A549 (cell line): ENCODE results near the gene ZNF574. TPM values are rescaled to one million over a fixed set of nuclear protein-coding genes. Genes with fewer than 3 reads are reported as not detected.

Source experiments
- ATAC-seq, 2 experiments: fragments of 200-7000 bp in 1 of 2; fragments of >200 bp in 1 of 2; cut with Nextera tagmentation in 1 of 2; cut with Tn5 transposase in 1 of 2; 3 replicates each; pipeline versions ENCODE4 v1.8.0 to v1.9.1; 2018 to 2020; ENCODE audit warnings: mild to moderate bottlenecking in 1 of 2, moderate library complexity in 1 of 2
- CTCF ChIA-PET: fragments of 300-600 bp; sonication (Branson Sonifier 250); formaldehyde crosslinking; extraction: SDS; loops from one replicate; lab custom pipeline; 2021; ENCODE audit warnings: antibody characterized with exemption, inconsistent platforms; lab: Yijun Ruan, JAX
- POLR2A ChIA-PET: fragments of 350-600 bp; formaldehyde crosslinking; extraction: SDS; loops from one replicate; lab custom pipeline; 2021; ENCODE audit warnings: antibody characterized with exemption, inconsistent platforms; lab: Yijun Ruan, JAX
- DNase-seq, 2 experiments: peaks; one replicate each; pipeline versions ENCODE4 v3.0.0 to v3.0.0-alpha.2; 2011 to 2016; ENCODE audit warnings: low read depth in 1 of 2, low spot score in 1 of 2
- FAIRE-seq: peaks from 2 replicates; lab custom pipeline; 2011; peaks lifted over from hg19 to GRCh38; lab: Jason Lieb, UNC
- H3K27ac ChIP-seq, 2 experiments: fragments of >200 bp; sonication (Bioruptor Twin); formaldehyde crosslinking; 3 replicates each; pipeline ENCODE4 v1.5.1; 2016 to 2017
- H3K4me1 ChIP-seq: fragments of >200 bp; sonication (Bioruptor Twin); formaldehyde crosslinking; 3 replicates; pipeline ENCODE4 v1.6.1; 2016
- H3K4me2 ChIP-seq: fragments of >200 bp; sonication (Bioruptor Twin); formaldehyde crosslinking; 3 replicates; pipeline ENCODE4 v1.6.1; 2016
- H3K4me3 ChIP-seq: fragments of >200 bp; sonication (Bioruptor Twin); formaldehyde crosslinking; 3 replicates; pipeline ENCODE4 v1.5.1; 2016
- H3K9me3 ChIP-seq: fragments of >200 bp; sonication (Bioruptor Twin); formaldehyde crosslinking; 3 replicates; pipeline ENCODE4 v1.6.1; 2016
- CBX8 ChIP-seq: fragments of 200-600 bp; sonication (generic); IDR thresholded peaks from 2 replicates; pipeline ENCODE4 v1.6.1; 2016
- CEBPB ChIP-seq, 2 experiments: fragments of >200 bp in 1 of 2; sonication (Bioruptor Twin) in 1 of 2; formaldehyde crosslinking in 1 of 2; IDR thresholded peaks; 2 replicates each; pipeline ENCODE4 v1.6.1; 2012 to 2016
- CHD2 ChIP-seq: fragments of 150-350 bp; IDR thresholded peaks from 2 replicates; pipeline ENCODE4 v1.6.1; 2014; ENCODE audit warnings: low read length; ENCODE audit not compliant: partially characterized antibody
- CHD4 ChIP-seq: fragments of 200-600 bp; sonication (generic); IDR thresholded peaks from 2 replicates; pipeline ENCODE4 v1.6.1; 2016; ENCODE audit warnings: antibody characterized with exemption, mild to moderate bottlenecking, borderline replicate concordance
- E2F6 ChIP-seq: IDR thresholded peaks from 2 replicates; pipeline ENCODE4 v1.6.1; 2012; ENCODE audit warnings: low read depth, borderline replicate concordance
- EHMT2 ChIP-seq: fragments of 200-600 bp; sonication (generic); IDR thresholded peaks from 2 replicates; pipeline ENCODE4 v1.6.1; 2016; ENCODE audit warnings: antibody characterized with exemption, low read depth, mild to moderate bottlenecking, moderate library complexity
- EP300 ChIP-seq, 2 experiments: fragments of >200 bp; sonication (Bioruptor Twin); formaldehyde crosslinking; IDR thresholded peaks; 2 replicates in 1 of 2; 3 replicates in 1 of 2; pipeline ENCODE4 v1.6.1; 2016 to 2017
- ESRRA ChIP-seq: fragments of 150-350 bp; IDR thresholded peaks from 2 replicates; pipeline ENCODE4 v1.6.1; 2014; ENCODE audit warnings: mild to moderate bottlenecking, low read length, borderline replicate concordance
- FOXS1 ChIP-seq: fragments of 250-450 bp; sonication (Bioruptor Pico); IDR thresholded peaks from 2 replicates; pipeline ENCODE4 v1.5.0; 2020; ENCODE audit warnings: mild to moderate bottlenecking, moderate library complexity
- GATA3 ChIP-seq: IDR thresholded peaks from 2 replicates; pipeline ENCODE4 v1.6.1; 2012; ENCODE audit warnings: borderline replicate concordance
- HDAC2 ChIP-seq: fragments of 200-600 bp; sonication (generic); IDR thresholded peaks from 2 replicates; pipeline ENCODE4 v1.6.1; 2016
- HES2 ChIP-seq: fragments of >200 bp; sonication (Bioruptor Twin); formaldehyde crosslinking; IDR thresholded peaks from 2 replicates; pipeline ENCODE4 v1.6.1; 2016
- KDM1A ChIP-seq: fragments of 200-600 bp; sonication (generic); IDR thresholded peaks from 2 replicates; pipeline ENCODE4 v1.6.1; 2016; ENCODE audit warnings: low read depth, mild to moderate bottlenecking
- MYC ChIP-seq: IDR thresholded peaks from 2 replicates; pipeline ENCODE4 v1.6.1; 2012; ENCODE audit warnings: mild to moderate bottlenecking, inconsistent platforms, low read length, improper control_type of control experiment, borderline replicate concordance
- NFE2L2 ChIP-seq: fragments of 150-350 bp; conservative IDR thresholded peaks from 2 replicates; pipeline ENCODE4 v1.6.1; 2014; ENCODE audit warnings: low read length
- PHF8 ChIP-seq: fragments of 200-600 bp; sonication (generic); IDR thresholded peaks from 2 replicates; pipeline ENCODE4 v1.6.1; 2016; ENCODE audit warnings: low read depth, mild to moderate bottlenecking, antibody characterized with exemption, moderate library complexity, borderline replicate concordance
- POLR2A ChIP-seq: IDR thresholded peaks from 2 replicates; pipeline ENCODE4 v1.6.1; 2012; ENCODE audit warnings: mild to moderate bottlenecking, low read length
- POLR2AphosphoS2 ChIP-seq: conservative IDR thresholded peaks from 2 replicates; pipeline ENCODE4 v1.6.1; 2012; ENCODE audit warnings: low read length, improper control_type of control experiment, inconsistent platforms
- RAD21 ChIP-seq, 2 experiments: fragments of >200 bp in 1 of 2; sonication (Bioruptor Twin) in 1 of 2; formaldehyde crosslinking in 1 of 2; IDR thresholded peaks in 1 of 2; conservative IDR thresholded peaks in 1 of 2; 2 replicates in 1 of 2; 3 replicates in 1 of 2; pipeline ENCODE4 v1.6.1; 2012 to 2018; ENCODE audit warnings: inconsistent platforms in 1 of 2
- RARB ChIP-seq: fragments of 250-450 bp; sonication (Bioruptor Pico); IDR thresholded peaks from 2 replicates; pipeline ENCODE4 v1.8.0; 2021; ENCODE audit warnings: mild to moderate bottlenecking, moderate library complexity
- RCOR1 ChIP-seq: fragments of 150-350 bp; IDR thresholded peaks from 2 replicates; pipeline ENCODE4 v1.6.1; 2014; ENCODE audit warnings: antibody characterized with exemption, low read length, low read depth
- REST ChIP-seq: fragments of 200-600 bp; sonication (generic); IDR thresholded peaks from 2 replicates; pipeline ENCODE4 v1.6.1; 2016; ENCODE audit warnings: antibody characterized with exemption, mild to moderate bottlenecking, moderate library complexity
- SMC3 ChIP-seq: fragments of >200 bp; sonication (Bioruptor Twin); formaldehyde crosslinking; IDR thresholded peaks from 3 replicates; pipeline ENCODE4 v1.6.1; 2018; ENCODE audit warnings: inconsistent platforms
- TP53 ChIP-seq: fragments of 250-450 bp; sonication (Bioruptor Pico); IDR thresholded peaks from 2 replicates; pipeline ENCODE4 v1.5.0; 2021; ENCODE audit warnings: mild to moderate bottlenecking, moderate library complexity
- USF2 ChIP-seq: fragments of 450-650 bp; IDR thresholded peaks from 2 replicates; pipeline ENCODE4 v1.6.1; 2014; ENCODE audit warnings: antibody characterized with exemption
- ZFP36 ChIP-seq: fragments of 450-650 bp; IDR thresholded peaks from 2 replicates; pipeline ENCODE4 v1.6.1; 2014; ENCODE audit warnings: borderline replicate concordance; ENCODE audit not compliant: partially characterized antibody
- ZSCAN20 ChIP-seq: fragments of 250-450 bp; sonication (Bioruptor Pico); IDR thresholded peaks from 2 replicates; pipeline ENCODE4 v1.8.0; 2022; ENCODE audit warnings: mild to moderate bottlenecking, moderate library complexity
- WGBS: methylation state at CpG from one replicate; pipeline ENCODE4 v1.1.6; 2017; ENCODE audit errors: missing lambda C conversion rate; 5-methylcytosine and 5-hydroxymethylcytosine counted together
- polyA plus RNA-seq, 4 experiments: library from polyadenylated mRNA; depleted of rRNA in 3 of 4; stranded (reverse); fragments of >200 nt; fragmentation: RNase III in 1 of 4; extraction: RNeasy Plus Mini Kit Qiagen cat#74134 plus additional on column Dnase treatment in 1 of 4; gene quantifications; 2 replicates in 3 of 4; 3 replicates in 1 of 4; pipeline ENCODE4 v1.2.3, GENCODE V29; 2011 to 2017

The ZNF574 gene
- polyA plus RNA-seq, 2 of the 4 experiments (the other 2 are of a cell fraction) = 11.3 to 21.8 TPM

GRCh38 chr19:42111384-42111783 is 35.4 kb downstream of the ZNF574 start:
- no peak for FAIRE-seq
- POLR2A ChIA-PET = no interaction called here
- no peaks in the 10 kb centered on the region for H3K9me3 ChIP-seq
- TF ChIP-seq POLR2AphosphoS2 = no peak
- TF ChIP-seq, all 56 proteins: peak for 0
- peak overlapping the region in 1 of 2 experiments; percentile 75; a peak in 3 of 6 replicates for H3K27ac ChIP-seq
- no peak overlapping the region for H3K4me3 ChIP-seq
- DNase-seq (no peak), ATAC-seq (no peak)
- H3K4me2 ChIP-seq = no peak overlapping the region
- 80% methylated on average over 1 of the region's 1 CpG for WGBS
- CTCF ChIA-PET = interaction anchor here (0.5 to 32.8 kb wide), 16 partner anchors 7 to 469 kb away, joined by 3 to 678 read pairs (median 24); partner anchors contain the start of genes GSK3A and POU2F2
- H3K4me1 ChIP-seq = peaks cover 28% of the 10 kb centered on the region

GRCh38 chr19:42111811-42112210 is 35.8 kb downstream of the ZNF574 start:
- POLR2A ChIA-PET = interaction anchor here (0.5 kb wide), 1 partner anchor 230 kb away, joined by 6 read pairs; no protein-coding TSS in a partner anchor

GRCh38 chr19:42113641-42114348 is 37.8 kb downstream of the ZNF574 start:
- 28% methylated on average over 10 of the region's 10 CpGs for WGBS
- FAIRE-seq = peak; percentile 95
- peak; percentile 75 to 90 for ATAC-seq
- Histone ChIP-seq H3K9me3 (no peaks in the 10 kb centered on the region), H3K4me1 (peaks cover 28% of the 10 kb centered on the region), H3K27ac (peak overlapping the region; percentile 57 to 75), H3K4me2 (peak overlapping the region; percentile 45), H3K4me3 (no peak overlapping the region)
- ChIA-PET CTCF (interaction anchor here (0.5 to 32.8 kb wide), 33 partner anchors 12 to 327 kb away, joined by 3 to 678 read pairs (median 4); partner anchors contain the start of genes GSK3A, POU2F2 and ZNF574), POLR2A (interaction anchor here (0.6 to 1.3 kb wide), 8 partner anchors 11 to 240 kb away, joined by 3 to 5 read pairs (median 3); partner anchors contain the start of genes PAFAH1B3 and ZNF526)
- peak; percentile 88 to 97 for DNase-seq
- TF ChIP-seq RCOR1 (no peak), RARB (no peak), HDAC2 (no peak), ZSCAN20 (no peak), EP300 (IDR thresholded peaks at IDR 0.05) (no peak), HES2 (no peak), KDM1A (no peak), MYC (no peak), EHMT2 (no peak), ZFP36 (no peak), GATA3 (no peak), ESRRA (no peak), RAD21 (conservative IDR thresholded peaks at IDR 0.05 in 1 of 2, IDR thresholded peaks at IDR 0.05 in 1 of 2) (no peak), CBX8 (no peak), E2F6 (no peak)

More at GRCh38 chr19:42111811-42112210, 35.8 kb downstream of the ZNF574 start:
- 71% methylated on average over 3 of the region's 3 CpGs for WGBS
- Histone ChIP-seq H3K4me2 (no peak overlapping the region), H3K4me1 (peaks cover 28% of the 10 kb centered on the region), H3K4me3 (no peak overlapping the region), H3K9me3 (no peaks in the 10 kb centered on the region), H3K27ac (peak overlapping the region in 1 of 2 experiments; percentile 75; a peak in 4 of 6 replicates)
- no peak for TF ChIP-seq USF2
- no peak for TF ChIP-seq POLR2AphosphoS2
- TF ChIP-seq EHMT2 = no peak
- no peak for TF ChIP-seq CHD4
- TF ChIP-seq CHD2 = no peak
- no peak for TF ChIP-seq REST
- TF ChIP-seq NFE2L2 = no peak
- no peak for TF ChIP-seq PHF8
- TF ChIP-seq POLR2A = no peak
- TF ChIP-seq FOXS1 = no peak
- TF ChIP-seq CEBPB (IDR thresholded peaks at IDR 0.05) = no peak
- no peak for TF ChIP-seq TP53 (CRISPR knock-in tag)
- no peak for TF ChIP-seq SMC3
- no peak for TF ChIP-seq EP300 (IDR thresholded peaks at IDR 0.05)
- FAIRE-seq (no peak), ATAC-seq (no peak), DNase-seq (no peak)
- CTCF ChIA-PET = interaction anchor here (1.2 to 32.8 kb wide), 12 partner anchors 14 to 329 kb away, joined by 3 to 678 read pairs (median 24); partner anchors contain the start of genes GSK3A and POU2F2
